NCI-H82 (cell line): ENCODE measurements around the gene SRRD.
"Not testable (repeated sequence)": the region's sequence is repeated elsewhere in the genome, so short reads cannot be mapped to it uniquely, and the experiment has no call there.

ENCODE experiments used
- DNase-seq: peaks from one replicate; lab custom pipeline; 2025; lab: John Stamatoyannopoulos, UW

Gene SRRD

GRCh38 chr22:26522592-26522991 is 38.9 kb downstream of the SRRD start:
- DNase-seq, result no peak

GRCh38 chr22:26524870-26525269 is 41.2 kb downstream of the SRRD start:
- DNase-seq, result peak; percentile 2

GRCh38 chr22:26525946-26526564 is 42.4 kb downstream of the SRRD start:
- DNase-seq, result no peak

GRCh38 chr22:26527167-26527566 is 43.5 kb downstream of the SRRD start:
- no peak for DNase-seq

GRCh38 chr22:26527574-26528465 is 44.1 kb downstream of the SRRD start:
- peak; percentile 89 for DNase-seq

- not testable (repeated sequence) for DNase-seq
Measured at GRCh38 chr22:26528518-26528917, 44.8 kb downstream of the SRRD start.

- peak; percentile 9 for DNase-seq
Measured at GRCh38 chr22:26529345-26529744, 45.7 kb downstream of the SRRD start.

GRCh38 chr22:26534171-26534855 is 50.6 kb downstream of the SRRD start:
- no peak for DNase-seq

GRCh38 chr22:26534874-26535602 is 51.4 kb downstream of the SRRD start:
- no peak for DNase-seq

- DNase-seq, result no peak
Measured at GRCh38 chr22:26535603-26535908, 51.9 kb downstream of the SRRD start.

GRCh38 chr22:26536056-26536761 is 52.5 kb downstream of the SRRD start:
- DNase-seq, result no peak

- no peak for DNase-seq
Measured at GRCh38 chr22:26536762-26537134, 53.1 kb downstream of the SRRD start.

- no peak for DNase-seq
Measured at GRCh38 chr22:26540119-26540518, 56.4 kb downstream of the SRRD start.

- DNase-seq, result no peak
Measured at GRCh38 chr22:26541167-26541819, 57.6 kb downstream of the SRRD start.

- DNase-seq, result no peak
Measured at GRCh38 chr22:26542831-26543230, 59.2 kb downstream of the SRRD start.
